GM21786 (cell line): ENCODE results near the gene AQP3.
"Not testable (repeated sequence)": the region's sequence is repeated elsewhere in the genome, so short reads cannot be mapped to it uniquely, and the experiment has no call there.

Source experiments
- ATAC-seq: cut with Tn5 transposase; IDR thresholded peaks from one replicate; pipeline ENCODE4 v1.9.1; 2021; ENCODE audit not compliant: unreplicated experiment

AQP3 gene

GRCh38 chr9:33446946-33447798 lies at the start of gene AQP3:
Gene AQP3, minus strand, starts transcription at chr9:33447593. Its CDS starts 63 bp downstream, at chr9:33447530.
- ATAC-seq: peak; percentile 23

- ATAC-seq: not testable (repeated sequence)
These were observed 46.4 kb upstream of the AQP3 start for GRCh38 chr9:33493819-33494218.

- ATAC-seq: no peak
These were observed 41.7 kb upstream of the AQP3 start for GRCh38 chr9:33489066-33489465.

- not testable (repeated sequence) for ATAC-seq
These were observed 37.9 kb upstream of the AQP3 start for GRCh38 chr9:33485312-33485711.

- ATAC-seq: no peak
These were observed 33.6 kb upstream of the AQP3 start for GRCh38 chr9:33480976-33481375.

GRCh38 chr9:33480106-33480505 lies 32.7 kb upstream of the AQP3 start:
- ATAC-seq: no peak

GRCh38 chr9:33476503-33476902 lies 29.1 kb upstream of the AQP3 start:
- no peak for ATAC-seq

- no peak for ATAC-seq
These were observed 28.0 kb upstream of the AQP3 start for GRCh38 chr9:33475357-33475756.

GRCh38 chr9:33473643-33474352 lies 26.4 kb upstream of the AQP3 start, which contains the start of gene NOL6:
Gene NOL6, minus strand, starts transcription at chr9:33473924. Its CDS starts 82 bp downstream, at chr9:33473842.
- ATAC-seq: peak; percentile 100

- ATAC-seq: no peak
These were observed 25.7 kb upstream of the AQP3 start for GRCh38 chr9:33472881-33473615.

- ATAC-seq: no peak
These were observed 24.9 kb upstream of the AQP3 start for GRCh38 chr9:33472171-33472880.

GRCh38 chr9:33471361-33471760 lies 24.0 kb upstream of the AQP3 start:
- no peak for ATAC-seq

GRCh38 chr9:33469891-33470290 lies 22.5 kb upstream of the AQP3 start:
- ATAC-seq: no peak

GRCh38 chr9:33468797-33469621 lies 21.6 kb upstream of the AQP3 start:
- ATAC-seq: no peak

- no peak for ATAC-seq
These were observed 20.9 kb upstream of the AQP3 start for GRCh38 chr9:33468215-33468730.

GRCh38 chr9:33467526-33467925 lies 20.1 kb upstream of the AQP3 start:
- no peak for ATAC-seq

GRCh38 chr9:33466565-33467495 lies 19.4 kb upstream of the AQP3 start:
- ATAC-seq: no peak
